Measurements from ENCODE around the gene SELE.

DNA sequence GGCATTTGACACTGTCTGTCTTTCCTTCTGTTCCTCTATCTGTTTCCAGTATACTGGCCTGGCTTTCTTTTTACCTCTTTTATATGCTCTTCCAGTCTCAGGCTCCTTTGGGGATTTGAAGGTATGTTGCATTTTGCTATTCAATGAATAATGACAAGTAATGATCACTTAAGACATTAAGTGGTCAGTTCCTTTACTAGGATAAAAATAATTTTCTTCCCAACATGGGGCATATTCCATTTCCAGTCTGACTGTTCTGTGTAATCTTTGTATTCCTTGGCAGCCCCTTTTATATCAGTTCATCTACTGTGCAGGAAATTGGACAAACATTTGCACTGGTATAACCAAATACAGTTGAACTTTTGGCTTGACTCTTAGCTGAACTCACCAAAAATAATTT is 45.3 kb upstream of the SELE start:
- TF ChIP-seq CTCF (IDR thresholded peaks at IDR 0.05) (no peak), POLR2A (IDR thresholded peaks at IDR 0.05) (no peak)
